Right atrium auricular region (tissue), 2 donors: ENCODE measurements around the gene MSL2. TPM values are rescaled to one million over a fixed set of nuclear protein-coding genes. Genes with fewer than 3 reads are reported as not detected.
"Not testable (repeated sequence)": the region's sequence is repeated elsewhere in the genome, so short reads cannot be mapped to it uniquely, and the experiment has no call there.

Experiments
- DNase-seq: peaks from one replicate; pipeline ENCODE4 v3.0.0-alpha.2; 2019; ENCODE audit warnings: low spot score
- H3K27ac ChIP-seq, 2 donors: fragments of 200-600 bp; sonication (generic); 1 replicate in 1 of 2; 2 replicates in 1 of 2; pipeline ENCODE4 v1.5.1; 2016 to 2019
- H3K27me3 ChIP-seq, 2 donors: fragments of 200-600 bp; sonication (generic); one replicate each; pipeline versions ENCODE4 v1.5.1 to v1.6.0; 2017 to 2019
- H3K36me3 ChIP-seq: fragments of 200-600 bp; sonication (generic); one replicate; pipeline ENCODE4 v1.5.1; 2016
- H3K4me1 ChIP-seq, 2 donors: fragments of 200-600 bp; sonication (generic); one replicate each; pipeline versions ENCODE4 v1.5.1 to v1.6.0; 2017 to 2019
- H3K4me3 ChIP-seq, 2 donors: fragments of 200-600 bp; sonication (generic); 1 replicate in 1 of 2; 2 replicates in 1 of 2; pipeline ENCODE4 v1.5.1; 2017 to 2019; ENCODE audit warnings: mild to moderate bottlenecking in 1 of 2, moderate library complexity in 1 of 2
- H3K9me3 ChIP-seq, 2 donors: fragments of 200-600 bp; sonication (generic); one replicate each; pipeline ENCODE4 v1.5.1; 2019
- CTCF ChIP-seq, 2 donors: fragments of 200-600 bp; sonication (generic); IDR thresholded peaks; one replicate each; pipeline ENCODE4 v1.5.1; 2019; ENCODE audit warnings: antibody characterized with exemption in 2 of 2
- total RNA-seq, 2 donors: library from RNA; depleted of rRNA; stranded (reverse); fragments of >200 nt; gene quantifications; one replicate each; pipeline ENCODE4 v1.1.0, GENCODE V29; 2016

The MSL2 gene
- total RNA-seq, 2 donors from 2014 or later, result 19.2 to 22.0 TPM

- peaks cover 0 to 26% of the 10 kb centered on the region in 2 donors for H3K4me1 ChIP-seq
- no peaks in the 10 kb centered on the region for H3K27me3 ChIP-seq
- no peaks in the 10 kb centered on the region for H3K9me3 ChIP-seq
- no peak for TF ChIP-seq CTCF (IDR thresholded peaks at IDR 0.05)
- peaks cover 16% of the 10 kb centered on the region for H3K36me3 ChIP-seq
- H3K4me3 ChIP-seq, result no peak overlapping the region
- no peak overlapping the region for H3K27ac ChIP-seq
- no peak for DNase-seq
These were observed 49.0 kb downstream of the MSL2 start for GRCh38 chr3:136146981-136147729.

GRCh38 chr3:136144397-136144796 lies 51.7 kb downstream of the MSL2 start:
- H3K27me3 ChIP-seq, H3K27ac ChIP-seq, H3K36me3 ChIP-seq: not testable (repeated sequence)

GRCh38 chr3:136142592-136142991 lies 53.5 kb downstream of the MSL2 start:
- peaks cover 7% of the 10 kb centered on the region for H3K36me3 ChIP-seq
- no peaks in the 10 kb centered on the region for H3K9me3 ChIP-seq
- DNase-seq, result no peak
- H3K27ac ChIP-seq, result peak overlapping the region in 1 of 2 donors; percentile 29
- no peak overlapping the region for H3K4me3 ChIP-seq
- H3K27me3 ChIP-seq, result no peaks in the 10 kb centered on the region
- no peak for TF ChIP-seq CTCF (IDR thresholded peaks at IDR 0.05)
- H3K4me1 ChIP-seq, result peaks cover 0 to 15% of the 10 kb centered on the region in 2 donors

More at GRCh38 chr3:136144397-136144796, 51.7 kb downstream of the MSL2 start:
- DNase-seq, H3K4me3 ChIP-seq, H3K9me3 ChIP-seq: not testable (repeated sequence)
- H3K4me1 ChIP-seq, result peaks cover 0 to 15% of the 10 kb centered on the region in 2 donors

- no peak overlapping the region for H3K27ac ChIP-seq
- TF ChIP-seq CTCF (IDR thresholded peaks at IDR 0.05), result no peak
- H3K36me3 ChIP-seq, result peaks cover 7% of the 10 kb centered on the region
- H3K27me3 ChIP-seq, result no peaks in the 10 kb centered on the region
- peaks cover 0 to 11% of the 10 kb centered on the region in 2 donors for H3K4me1 ChIP-seq
- no peak overlapping the region for H3K4me3 ChIP-seq
- no peaks in the 10 kb centered on the region for H3K9me3 ChIP-seq
- no peak for DNase-seq
These were observed 54.2 kb downstream of the MSL2 start for GRCh38 chr3:136141891-136142290.

- Histone ChIP-seq H3K27ac (no peak overlapping the region), H3K4me3 (no peak overlapping the region), H3K4me1 (peaks cover 0 to 11% of the 10 kb centered on the region in 2 donors), H3K27me3 (no peaks in the 10 kb centered on the region), H3K36me3 (peaks cover 7% of the 10 kb centered on the region), H3K9me3 (no peaks in the 10 kb centered on the region)
- DNase-seq, result no peak
- TF ChIP-seq CTCF (IDR thresholded peaks at IDR 0.05), result no peak
These were observed 54.8 kb downstream of the MSL2 start for GRCh38 chr3:136141291-136141785.

- no peaks in the 10 kb centered on the region for H3K4me1 ChIP-seq
- no peaks in the 10 kb centered on the region for H3K9me3 ChIP-seq
- no peak overlapping the region for H3K27ac ChIP-seq
- no peak overlapping the region for H3K4me3 ChIP-seq
- H3K27me3 ChIP-seq, result no peaks in the 10 kb centered on the region
- H3K36me3 ChIP-seq, result no peaks in the 10 kb centered on the region
- no peak for TF ChIP-seq CTCF (IDR thresholded peaks at IDR 0.05)
- DNase-seq, result no peak
These were observed 59.7 kb downstream of the MSL2 start for GRCh38 chr3:136136454-136136853.
